ENCODE data around the gene LRRC75B.

DNA sequence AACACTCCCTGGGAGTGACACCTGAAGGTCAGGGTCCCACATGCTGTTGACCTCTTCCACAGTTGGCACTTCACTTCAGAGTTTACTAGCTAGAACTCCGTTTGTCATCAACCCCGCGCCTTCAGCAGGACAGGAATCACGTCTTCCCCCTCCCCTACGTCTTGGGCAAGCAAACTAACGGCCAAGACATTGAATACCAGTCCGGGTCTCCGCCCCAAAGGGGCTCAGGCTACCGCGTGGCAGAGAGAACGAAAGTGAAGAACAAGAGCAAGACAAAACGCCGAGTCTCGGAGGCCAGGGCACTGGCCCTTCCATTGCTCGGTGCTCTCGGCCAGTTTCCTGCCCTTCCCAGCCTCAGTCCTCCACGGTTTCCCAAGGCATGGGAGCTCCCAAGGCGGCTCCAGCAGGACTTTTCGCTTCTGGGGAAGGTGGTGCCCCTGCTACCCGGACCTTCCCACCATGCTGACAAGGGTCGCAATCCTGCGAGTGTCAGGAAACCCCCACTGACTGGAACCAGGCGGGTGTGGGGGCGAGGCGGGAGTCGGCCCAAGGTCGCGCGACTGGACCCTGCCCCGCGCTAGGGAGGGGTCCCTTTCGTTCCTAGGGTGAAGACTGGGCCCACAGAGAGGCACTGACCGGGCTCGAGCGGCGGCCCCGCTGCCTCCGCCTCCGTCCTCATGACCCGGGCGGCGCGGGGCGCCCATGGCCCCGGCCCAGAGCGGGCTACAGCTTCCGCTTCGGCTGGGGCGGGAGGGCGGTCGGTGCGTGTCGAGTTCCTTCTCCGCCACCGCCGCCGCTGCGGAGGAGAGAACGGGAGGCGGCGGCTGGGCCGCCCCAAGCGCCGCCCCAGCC is 38.3 kb downstream of the LRRC75B start, which contains the start of gene GUCD1:
- TF ChIP-seq, protein P1, sequence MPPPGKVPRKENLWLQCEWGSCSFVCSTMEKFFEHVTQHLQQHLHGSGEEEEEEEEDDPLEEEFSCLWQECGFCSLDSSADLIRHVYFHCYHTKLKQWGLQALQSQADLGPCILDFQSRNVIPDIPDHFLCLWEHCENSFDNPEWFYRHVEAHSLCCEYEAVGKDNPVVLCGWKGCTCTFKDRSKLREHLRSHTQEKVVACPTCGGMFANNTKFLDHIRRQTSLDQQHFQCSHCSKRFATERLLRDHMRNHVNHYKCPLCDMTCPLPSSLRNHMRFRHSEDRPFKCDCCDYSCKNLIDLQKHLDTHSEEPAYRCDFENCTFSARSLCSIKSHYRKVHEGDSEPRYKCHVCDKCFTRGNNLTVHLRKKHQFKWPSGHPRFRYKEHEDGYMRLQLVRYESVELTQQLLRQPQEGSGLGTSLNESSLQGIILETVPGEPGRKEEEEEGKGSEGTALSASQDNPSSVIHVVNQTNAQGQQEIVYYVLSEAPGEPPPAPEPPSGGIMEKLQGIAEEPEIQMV (tag; conservative IDR thresholded peaks at IDR 0.05; ENCODE audit: low read depth): no peak
- no peak for TF ChIP-seq ZFP36 (IDR thresholded peaks at IDR 0.05; ENCODE audit: low read depth, low read length, partially characterized antibody)
- no peak for TF ChIP-seq TEAD1 (CRISPR knock-in tag; IDR thresholded peaks at IDR 0.05)
- no peak for TF ChIP-seq POLR2A (conservative IDR thresholded peaks at IDR 0.05)
